Stimulated activated naive B cell treated with anti-CD40 and anti-IgM and Interleukin-4, amounts not matched to agents 10 μg/mL and 1 μg/mL and 100 μg/mL, for 72 hours (primary cell): ENCODE results near the gene AMOTL2.

Experiments
- ATAC-seq, 2 donors: fragments of 150-1000 bp; cut with Tn5 transposase; replicated peaks; 2 replicates each; pipeline ENCODE4 v1.10.0; 2021; ENCODE audit warnings: moderate library complexity in 1 of 2
- DNase-seq: peaks from one replicate; pipeline ENCODE4 v3.0.0; 2021
- H3K27ac Mint-ChIP-seq: one replicate; pipeline ENCODE4 v1.8.0; 2022; ENCODE audit warnings: mild to moderate bottlenecking, mixed read lengths
- H3K27me3 Mint-ChIP-seq, 2 donors: one replicate each; pipeline ENCODE4 v1.8.0; 2022; ENCODE audit warnings: mixed read lengths in 2 of 2
- H3K36me3 Mint-ChIP-seq, 2 donors: one replicate each; pipeline ENCODE4 v1.8.0; 2022; ENCODE audit warnings: mixed read lengths in 2 of 2, mild to moderate bottlenecking in 1 of 2
- H3K4me1 Mint-ChIP-seq, 2 donors: one replicate each; pipeline ENCODE4 v1.8.0; 2022; ENCODE audit warnings: mixed read lengths in 2 of 2, mild to moderate bottlenecking in 1 of 2
- H3K4me3 Mint-ChIP-seq, 2 donors: one replicate each; pipeline ENCODE4 v1.8.0; 2022; ENCODE audit warnings: mild to moderate bottlenecking in 2 of 2, mixed read lengths in 2 of 2, moderate library complexity in 1 of 2
- H3K9me3 Mint-ChIP-seq, 2 donors: one replicate each; pipeline ENCODE4 v1.8.0; 2022; ENCODE audit warnings: mixed read lengths in 2 of 2, mild to moderate bottlenecking in 1 of 2

AMOTL2 gene

DNA sequence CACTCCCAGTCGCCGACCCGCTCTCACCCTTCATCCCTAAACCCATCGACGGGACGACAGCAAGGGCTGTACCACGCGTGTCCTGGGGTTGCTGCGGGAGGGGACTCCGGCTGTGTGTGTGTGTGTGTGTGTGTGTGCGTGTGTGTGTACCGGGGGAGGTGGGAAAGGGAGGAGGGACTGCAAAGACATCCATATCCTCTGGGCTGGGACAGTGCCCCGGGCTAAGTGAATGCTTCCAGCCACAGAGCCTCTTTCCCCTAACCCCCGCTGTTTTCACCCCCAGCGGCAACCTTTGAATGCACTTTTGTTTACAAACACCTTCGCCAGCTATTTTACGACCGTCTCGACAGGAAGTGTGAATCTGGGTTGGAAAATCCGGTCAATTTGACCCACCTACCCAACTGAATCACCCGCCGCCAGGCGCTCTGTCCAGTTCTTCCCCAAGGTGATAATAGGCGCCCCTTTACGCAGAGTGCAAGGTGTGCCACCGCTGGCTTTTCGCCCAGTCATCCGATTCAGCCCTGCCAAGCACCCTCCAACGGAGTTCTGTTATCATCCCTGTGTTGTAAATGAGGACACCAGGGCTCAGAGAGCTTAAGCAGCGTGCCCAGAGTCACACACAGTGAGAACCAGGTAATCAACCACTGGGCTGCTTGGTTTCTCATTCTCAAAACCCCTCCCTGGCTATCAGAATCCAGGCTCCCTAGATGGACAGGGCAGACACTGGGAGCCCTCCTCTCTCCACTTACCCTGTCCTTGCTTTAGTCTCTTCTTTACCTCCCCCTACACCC is 739 bp upstream of the AMOTL2 start:
- Mint-ChIP-seq H3K9me3 (peaks cover 0 to 2% of the 10 kb centered on the region in 2 donors), H3K4me1 (peaks cover 14 to 31% of the 10 kb centered on the region in 2 donors), H3K36me3 (no peaks in the 10 kb centered on the region), H3K27ac (no peak overlapping the region), H3K27me3 (peaks cover 52 to 89% of the 10 kb centered on the region in 2 donors), H3K4me3 (peak overlapping the region; percentile 77 to 80)
- peak in 1 of 2 donors; percentile 2 for ATAC-seq
- no peak for DNase-seq

DNA sequence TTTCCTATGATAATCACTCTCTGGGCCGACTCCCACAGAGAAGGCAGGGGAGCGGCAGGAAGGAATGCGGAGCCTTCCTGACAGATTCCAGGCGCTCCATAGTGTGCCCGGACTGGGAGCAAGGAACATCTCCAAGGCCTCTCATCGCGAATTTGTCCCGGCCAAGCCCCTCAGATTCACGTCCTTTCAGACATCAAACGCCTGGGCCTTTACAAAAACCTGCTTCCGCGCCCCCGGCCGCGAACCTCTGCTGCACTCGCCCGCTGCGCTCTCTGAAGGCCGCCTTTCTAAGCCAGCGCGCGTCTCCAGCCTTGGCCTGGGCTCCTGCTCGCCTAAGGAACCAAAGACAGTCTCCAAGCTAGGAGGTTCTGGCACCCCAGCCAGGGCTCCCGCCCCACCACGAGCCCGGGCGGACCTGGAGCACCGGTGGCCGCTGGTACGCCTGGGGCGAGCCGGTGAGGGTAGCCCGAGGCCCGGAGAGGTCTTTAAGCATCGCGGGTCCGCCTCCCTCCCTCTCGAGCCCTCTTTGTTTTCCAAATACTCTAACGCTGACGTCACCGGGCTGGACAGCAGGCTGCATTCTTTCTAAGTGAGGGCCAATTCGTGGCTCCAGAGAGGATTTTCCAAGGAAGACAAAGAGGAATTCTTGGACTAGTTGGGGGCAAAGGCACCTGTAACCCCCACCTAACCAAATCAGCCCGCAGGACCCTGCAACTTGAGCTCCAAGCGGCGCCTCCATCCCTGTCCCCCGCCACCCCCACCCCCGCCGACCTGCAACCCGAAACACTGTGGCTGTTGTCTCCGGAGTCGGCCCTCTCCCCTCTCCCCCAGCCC is 759 bp downstream of the AMOTL2 start:
- no peaks in the 10 kb centered on the region for H3K36me3 Mint-ChIP-seq

DNA sequence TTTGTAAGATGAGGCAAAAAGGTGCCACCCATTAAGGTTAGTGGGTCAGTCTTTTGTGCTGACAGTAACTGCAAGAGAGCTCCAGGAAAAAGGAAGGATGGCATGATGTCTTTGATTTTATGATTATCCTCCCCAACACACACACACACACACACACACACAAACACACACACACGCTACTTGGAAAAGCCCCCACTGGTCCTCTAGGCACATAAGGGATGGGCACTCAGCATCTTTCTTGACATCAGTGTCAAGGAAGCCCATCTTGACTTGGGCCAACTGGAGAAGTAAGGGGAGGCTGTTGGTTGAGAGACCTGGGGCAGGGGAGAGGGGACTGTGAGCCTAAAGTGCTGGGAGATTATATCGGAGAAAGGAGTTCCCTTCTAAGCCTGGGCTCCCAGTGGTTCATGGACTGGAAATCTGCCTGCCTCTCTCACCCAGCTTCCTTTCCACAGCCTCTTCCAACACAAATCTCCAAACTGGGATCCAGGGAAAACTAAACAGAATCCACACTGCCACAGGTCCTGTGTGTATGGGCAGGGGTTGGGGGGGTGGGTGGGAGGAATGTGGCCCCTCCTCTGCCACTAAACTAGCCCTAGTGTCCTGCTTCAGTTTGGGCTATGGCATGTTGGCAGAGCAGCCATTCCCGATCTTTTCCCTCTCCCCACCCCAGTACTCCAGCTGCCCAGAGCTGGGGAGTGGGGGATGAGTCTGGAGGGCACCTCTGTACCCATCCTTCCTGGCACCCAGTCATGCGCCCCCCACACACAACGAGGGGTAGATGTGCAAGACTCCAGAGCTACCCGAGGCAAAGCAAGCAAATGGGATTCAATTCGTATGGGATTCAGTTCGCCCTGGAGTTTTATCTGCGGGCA is 1.6 kb downstream of the AMOTL2 start:
- ATAC-seq (no peak), DNase-seq (no peak)
- H3K27ac Mint-ChIP-seq, result no peak overlapping the region
- peaks cover 12 to 29% of the 10 kb centered on the region in 2 donors for H3K4me1 Mint-ChIP-seq
- H3K27me3 Mint-ChIP-seq, result peaks cover 54 to 87% of the 10 kb centered on the region in 2 donors
- no peaks in the 10 kb centered on the region for H3K36me3 Mint-ChIP-seq
- H3K4me3 Mint-ChIP-seq, result no peak overlapping the region
- H3K9me3 Mint-ChIP-seq, result no peaks in the 10 kb centered on the region

More for the DNA sequence above, 759 bp downstream of the AMOTL2 start:
- DNase-seq, result no peak
- Mint-ChIP-seq H3K27me3 (peaks cover 59 to 96% of the 10 kb centered on the region in 2 donors), H3K4me3 (peak overlapping the region; percentile 61 to 80), H3K4me1 (peaks cover 12 to 29% of the 10 kb centered on the region in 2 donors), H3K27ac (no peak overlapping the region), H3K9me3 (no peaks in the 10 kb centered on the region)
- ATAC-seq, result no peak

DNA sequence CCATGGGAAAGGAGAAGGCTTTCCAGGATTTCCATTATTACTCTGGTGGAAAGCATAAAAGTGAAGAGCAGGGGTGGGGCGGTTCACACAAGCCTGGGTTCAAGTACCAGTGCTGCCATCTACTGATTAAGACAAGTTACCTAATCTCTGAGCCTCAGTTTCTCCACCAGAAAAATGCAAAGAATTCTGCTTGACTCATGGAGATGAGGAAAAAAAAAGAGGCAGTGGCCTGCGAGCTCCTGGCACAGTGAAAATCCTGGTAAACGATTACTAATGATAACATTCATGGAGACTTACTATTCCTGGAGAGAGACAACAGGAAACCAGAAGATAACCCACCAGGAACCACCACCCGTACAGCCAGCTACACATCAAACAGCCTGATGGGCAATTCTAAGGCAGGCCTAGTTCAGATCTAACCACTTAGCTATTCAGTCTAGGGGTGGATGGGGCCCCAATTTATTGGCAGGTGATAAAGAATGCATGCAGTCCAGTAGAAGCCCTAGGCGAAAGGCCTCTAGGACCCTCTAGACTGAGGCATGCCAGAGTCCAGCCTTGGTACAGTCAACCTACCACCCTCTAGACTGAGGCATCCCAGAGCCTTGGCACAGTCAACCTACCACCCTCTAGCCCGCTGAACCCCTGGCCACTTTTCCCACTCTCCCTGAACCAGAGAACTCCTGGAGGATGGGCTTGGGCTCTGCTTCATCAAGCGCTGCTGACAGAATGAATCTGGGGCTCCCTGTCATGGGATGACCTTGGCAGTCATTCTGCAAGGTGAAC is 2.5 kb downstream of the AMOTL2 start:
- ATAC-seq (no peak), DNase-seq (no peak)
- Mint-ChIP-seq H3K27me3 (peaks cover 53 to 78% of the 10 kb centered on the region in 2 donors), H3K4me3 (no peak overlapping the region), H3K36me3 (no peaks in the 10 kb centered on the region), H3K4me1 (peaks cover 12 to 29% of the 10 kb centered on the region in 2 donors), H3K9me3 (no peaks in the 10 kb centered on the region), H3K27ac (no peak overlapping the region)

GRCh38 chr3:134370611-134371531 is 3.4 kb downstream of the AMOTL2 start:
- Mint-ChIP-seq H3K4me1 (peaks cover 12 to 29% of the 10 kb centered on the region in 2 donors), H3K27me3 (peaks cover 44 to 70% of the 10 kb centered on the region in 2 donors), H3K4me3 (no peak overlapping the region), H3K36me3 (no peaks in the 10 kb centered on the region), H3K27ac (no peak overlapping the region), H3K9me3 (no peaks in the 10 kb centered on the region)
- DNase-seq (no peak), ATAC-seq (no peak)

DNA sequence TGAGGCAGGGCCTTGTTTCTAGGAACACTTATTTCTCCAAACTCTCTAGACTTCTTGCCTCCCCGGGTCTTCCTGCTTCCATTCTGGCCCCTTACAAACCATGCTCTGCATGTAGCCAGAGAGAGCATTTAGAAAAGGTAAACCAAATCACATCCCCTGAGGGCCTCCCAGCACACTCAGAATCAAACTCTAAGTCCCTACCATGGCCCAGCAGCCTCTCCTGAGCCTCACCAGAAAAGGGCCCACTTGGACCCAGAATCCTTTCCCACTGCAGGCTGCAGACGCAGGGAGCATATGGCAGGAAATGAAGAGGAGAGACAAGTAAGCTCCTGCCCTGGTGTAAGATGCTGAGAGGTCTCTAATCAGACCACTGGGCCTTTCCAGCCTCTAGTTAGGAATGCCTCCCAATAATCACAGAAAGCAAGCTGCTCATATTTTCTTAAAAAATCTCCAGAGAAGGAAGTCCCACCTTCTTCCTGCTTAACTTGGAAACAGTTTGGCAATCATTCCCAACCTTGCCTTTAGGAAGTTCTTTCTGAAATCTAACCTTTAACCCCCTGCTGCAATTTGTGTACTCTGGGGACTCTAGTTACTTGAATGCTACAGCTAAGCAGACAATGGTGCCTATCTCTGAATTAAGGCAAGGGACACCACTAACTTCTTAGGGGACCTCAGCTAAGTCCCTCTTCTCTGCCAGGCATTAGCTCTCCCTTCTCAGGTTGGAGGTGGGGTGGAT is 4.2 kb downstream of the AMOTL2 start:
- ATAC-seq, result no peak
- Mint-ChIP-seq H3K9me3 (no peaks in the 10 kb centered on the region), H3K36me3 (no peaks in the 10 kb centered on the region)

GRCh38 chr3:134369231-134369741 is 5.0 kb downstream of the AMOTL2 start:
- ATAC-seq (no peak), DNase-seq (no peak)
- H3K36me3 Mint-ChIP-seq, result no peaks in the 10 kb centered on the region
- H3K9me3 Mint-ChIP-seq, result no peaks in the 10 kb centered on the region
- peaks cover 13 to 22% of the 10 kb centered on the region in 2 donors for H3K4me1 Mint-ChIP-seq
- no peak overlapping the region for H3K27ac Mint-ChIP-seq
- peaks cover 42 to 70% of the 10 kb centered on the region in 2 donors for H3K27me3 Mint-ChIP-seq
- no peak overlapping the region for H3K4me3 Mint-ChIP-seq

More for the DNA sequence above, 4.2 kb downstream of the AMOTL2 start:
- no peak for DNase-seq
- peaks cover 9 to 22% of the 10 kb centered on the region in 2 donors for H3K4me1 Mint-ChIP-seq
- H3K27me3 Mint-ChIP-seq, result peaks cover 41 to 70% of the 10 kb centered on the region in 2 donors
- no peak overlapping the region for H3K4me3 Mint-ChIP-seq
- H3K27ac Mint-ChIP-seq, result no peak overlapping the region

- Mint-ChIP-seq H3K36me3 (no peaks in the 10 kb centered on the region), H3K27ac (no peak overlapping the region), H3K4me3 (no peak overlapping the region), H3K9me3 (no peaks in the 10 kb centered on the region), H3K27me3 (peaks cover 46 to 71% of the 10 kb centered on the region in 2 donors), H3K4me1 (peaks cover 11 to 22% of the 10 kb centered on the region in 2 donors)
- no peak for ATAC-seq
- no peak for DNase-seq
Observed at GRCh38 chr3:134368751-134369105, 5.5 kb downstream of the AMOTL2 start.

DNA sequence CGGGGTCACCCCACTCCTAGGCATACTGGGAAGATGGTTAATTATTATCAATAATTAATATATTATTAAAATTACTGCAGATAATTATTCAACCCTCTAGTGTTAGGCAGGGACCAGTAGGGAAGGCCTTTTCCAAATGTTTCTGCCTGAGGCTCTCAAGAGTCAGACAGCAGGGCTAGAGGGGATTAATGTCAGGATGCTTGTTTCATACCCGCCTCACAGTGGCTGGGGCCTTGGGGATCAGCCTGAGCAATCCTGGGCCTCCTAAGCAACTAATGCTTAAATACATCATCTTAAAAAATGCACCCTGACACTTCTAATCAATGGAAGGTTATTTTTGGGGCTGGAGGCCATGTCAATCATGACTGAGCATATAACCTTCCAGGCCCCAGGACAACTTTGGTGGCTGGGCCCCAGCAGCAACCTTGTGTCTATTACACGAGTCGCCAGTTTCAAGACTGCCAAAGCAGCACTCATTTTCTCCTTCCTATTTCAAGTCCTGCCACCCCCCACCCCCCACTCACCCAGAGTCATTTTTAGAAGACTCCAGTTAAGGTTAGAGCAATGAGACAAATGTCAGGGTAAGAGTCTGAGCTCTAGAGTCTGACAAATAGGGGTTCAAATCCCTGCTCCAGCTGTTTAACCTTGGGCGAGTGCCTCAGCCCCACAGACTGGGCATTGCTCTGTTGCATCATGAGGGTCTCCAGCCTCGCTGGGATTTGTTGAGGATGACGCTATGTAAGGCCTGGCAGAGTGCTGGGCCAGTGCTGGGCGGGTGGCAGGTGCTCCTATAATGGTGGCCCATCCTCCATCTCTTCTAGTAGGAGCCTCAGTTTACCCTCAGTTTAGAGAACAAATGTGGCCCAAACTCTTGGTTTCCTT is 6.1 kb downstream of the AMOTL2 start:
- no peaks in the 10 kb centered on the region for H3K9me3 Mint-ChIP-seq
- no peak for DNase-seq
- no peak for ATAC-seq
- no peaks in the 10 kb centered on the region for H3K36me3 Mint-ChIP-seq
- H3K27me3 Mint-ChIP-seq, result peaks cover 49 to 72% of the 10 kb centered on the region in 2 donors
- H3K27ac Mint-ChIP-seq, result no peak overlapping the region
- H3K4me1 Mint-ChIP-seq, result peaks cover 13 to 18% of the 10 kb centered on the region in 2 donors
- H3K4me3 Mint-ChIP-seq, result no peak overlapping the region

GRCh38 chr3:134366928-134367811 is 7.1 kb downstream of the AMOTL2 start:
- peaks cover 45 to 69% of the 10 kb centered on the region in 2 donors for H3K27me3 Mint-ChIP-seq
- H3K27ac Mint-ChIP-seq, result no peak overlapping the region
- H3K4me3 Mint-ChIP-seq, result no peak overlapping the region
- H3K9me3 Mint-ChIP-seq, result no peaks in the 10 kb centered on the region
- ATAC-seq, result no peak
- no peak for DNase-seq
- no peaks in the 10 kb centered on the region for H3K36me3 Mint-ChIP-seq
- H3K4me1 Mint-ChIP-seq, result peaks cover 13 to 16% of the 10 kb centered on the region in 2 donors
